Left lobe of liver (tissue), 2 donors: Measurements from ENCODE around the gene AIFM3. TPM values are rescaled to one million over a fixed set of nuclear protein-coding genes. Genes with fewer than 3 reads are reported as not detected.
"Not testable (repeated sequence)": the region's sequence is repeated elsewhere in the genome, so short reads cannot be mapped to it uniquely, and the experiment has no call there.

Source experiments
- ATAC-seq: fragments of 200-7000 bp; cut with Tn5 transposase; one replicate; pipeline ENCODE4 v1.9.1; 2020; ENCODE audit warnings: mild to moderate bottlenecking, moderate library complexity
- DNase-seq: peaks from one replicate; pipeline ENCODE4 v3.0.0-alpha.2; 2020; ENCODE audit warnings: low spot score
- total RNA-seq: library from RNA; stranded (reverse); gene quantifications from one replicate; pipeline ENCODE4 v1.2.1, GENCODE V29; 2021
- donor health status: DM: no; HTN: no; CAD: no; lungs with moderate emphysema.
- donor health status: DM: no; HTN: yes; CAD: no.

The AIFM3 gene
- total RNA-seq, result 1.3 TPM

- no peak for ATAC-seq
- no peak for DNase-seq
These were observed at the start of gene AIFM3 for GRCh38 chr22:20966883-20967696. Gene AIFM3, plus strand, starts transcription at chr22:20967255. Its CDS starts 690 bp downstream, at chr22:20967945.

GRCh38 chr22:20918663-20919218 is 48.3 kb upstream of the AIFM3 start:
- no peak for ATAC-seq
- DNase-seq, result no peak

- DNase-seq (no peak), ATAC-seq (no peak)
These were observed 47.3 kb upstream of the AIFM3 start for GRCh38 chr22:20919718-20920117.

- ATAC-seq, result no peak
- no peak for DNase-seq
These were observed 46.2 kb upstream of the AIFM3 start for GRCh38 chr22:20920881-20921203.

- no peak for DNase-seq
- ATAC-seq, result no peak
These were observed 44.8 kb upstream of the AIFM3 start for GRCh38 chr22:20922141-20922751.

- no peak for DNase-seq
- no peak for ATAC-seq
These were observed 40.8 kb upstream of the AIFM3 start for GRCh38 chr22:20926243-20926642.

- ATAC-seq (no peak), DNase-seq (no peak)
These were observed 39.0 kb upstream of the AIFM3 start for GRCh38 chr22:20927940-20928572.

GRCh38 chr22:20928573-20928967 is 38.5 kb upstream of the AIFM3 start:
- DNase-seq (no peak), ATAC-seq (no peak)

- no peak for DNase-seq
- no peak for ATAC-seq
These were observed 37.1 kb upstream of the AIFM3 start for GRCh38 chr22:20930004-20930403.

- not testable (repeated sequence) for DNase-seq, ATAC-seq
These were observed 36.6 kb upstream of the AIFM3 start for GRCh38 chr22:20930435-20930834.

- DNase-seq (no peak), ATAC-seq (no peak)
These were observed 35.9 kb upstream of the AIFM3 start for GRCh38 chr22:20931126-20931654.

GRCh38 chr22:20933910-20934309 is 33.1 kb upstream of the AIFM3 start:
- ATAC-seq, result no peak
- no peak for DNase-seq

GRCh38 chr22:20935049-20935448 is 32.0 kb upstream of the AIFM3 start:
- not testable (repeated sequence) for DNase-seq, ATAC-seq

GRCh38 chr22:20935780-20936539 is 31.1 kb upstream of the AIFM3 start:
- ATAC-seq, DNase-seq: not testable (repeated sequence)

- ATAC-seq, result peak; percentile 85
- DNase-seq, result peak; percentile 81
These were observed 29.8 kb upstream of the AIFM3 start for GRCh38 chr22:20937031-20937793.

GRCh38 chr22:20937794-20938671 is 29.0 kb upstream of the AIFM3 start:
- DNase-seq, result peak; percentile 66
- peak; percentile 76 for ATAC-seq

- not testable (repeated sequence) for DNase-seq, ATAC-seq
These were observed 27.4 kb upstream of the AIFM3 start for GRCh38 chr22:20939457-20940185.

GRCh38 chr22:20940186-20940651 is 26.8 kb upstream of the AIFM3 start:
- no peak for ATAC-seq
- DNase-seq, result no peak
